Right lobe of liver (tissue), 6 donors: Measurements from ENCODE around the gene CYP2U1. TPM values are rescaled to one million over a fixed set of nuclear protein-coding genes. Genes with fewer than 3 reads are reported as not detected.
"Not testable (repeated sequence)": the region's sequence is repeated elsewhere in the genome, so short reads cannot be mapped to it uniquely, and the experiment has no call there.

ENCODE experiments used
- ATAC-seq, 4 donors: fragments of 200-7000 bp; cut with Tn5 transposase; one replicate each; pipeline ENCODE4 v1.9.1; 2020; ENCODE audit warnings: mild to moderate bottlenecking in 4 of 4, moderate library complexity in 4 of 4
- DNase-seq, 3 donors: peaks; one replicate each; pipeline ENCODE4 v3.0.0-alpha.2; 2020
- H3K27ac ChIP-seq, 3 donors: fragments of 200-600 bp; one replicate each; pipeline ENCODE4 v1.8.0; 2022
- H3K27me3 ChIP-seq, 2 donors: fragments of 200-600 bp; one replicate each; pipeline ENCODE4 v1.8.0; 2022
- H3K36me3 ChIP-seq, 4 donors: fragments of 200-600 bp; sonication (generic) in 1 of 4; one replicate each; pipeline versions ENCODE4 v1.5.1 to v1.8.0; 2017 to 2022; ENCODE audit warnings: control low read depth in 1 of 4
- H3K4me1 ChIP-seq, 4 donors: fragments of 200-600 bp; sonication (generic) in 1 of 4; one replicate each; pipeline versions ENCODE4 v1.5.1 to v1.8.0; 2017 to 2022; ENCODE audit warnings: control low read depth in 1 of 4
- H3K4me3 ChIP-seq, 3 donors: fragments of 200-600 bp; one replicate each; pipeline ENCODE4 v1.8.0; 2022
- H3K9me3 ChIP-seq, 4 donors: fragments of 200-600 bp; sonication (generic) in 1 of 4; one replicate each; pipeline versions ENCODE4 v1.5.1 to v1.8.0; 2017 to 2022; ENCODE audit warnings: control low read depth in 1 of 4
- POLR2A ChIP-seq: fragments of 450-650 bp; IDR thresholded peaks from one replicate; pipeline ENCODE4 v1.6.1; 2017; ENCODE audit warnings: antibody characterized with exemption, mild to moderate bottlenecking
- WGBS: methylation state at CpG from one replicate; pipeline ENCODE4 v1.1.6; 2018; ENCODE audit warnings: low coverage, low lambda C conversion rate; ENCODE audit not compliant: insufficient coverage; ENCODE audit errors: missing lambda C conversion rate; 5-methylcytosine and 5-hydroxymethylcytosine counted together
- intact Hi-C, 2 donors: fragments of 100-400 bp; cut with DNase I; formaldehyde crosslinking; loops; one replicate each; pipeline versions ENCODE4 v1.11.2 to v1.14.1; 2022
- total RNA-seq, 6 experiments: library from RNA; depleted of rRNA in 2 of 6; stranded (reverse); fragments of >200 nt in 2 of 6; fragmentation: NEBNext Ultra II Directional in 3 of 6; extraction: Animal tissue kit (Norgen Biotek cat#: 25700) in 3 of 6; gene quantifications; one replicate each; pipeline versions ENCODE4 v1.1.0 to v1.2.4, GENCODE V29; 2016 to 2023
- TF ChIP-seq, protein P1 (sequence below), 4 donors: fragments of 200-600 bp in 3 of 4; fragments of 450-650 bp in 1 of 4; IDR thresholded peaks; one replicate each; pipeline versions ENCODE4 v1.5.1 to v1.8.0; 2016 to 2022; ENCODE audit warnings: antibody characterized with exemption in 4 of 4, mild to moderate bottlenecking in 2 of 4
- donor health status: DM: no; HTN: yes; CAD: no.
- donor health status: DM: no; HTN: no; CAD: no.
- donor health status: DM: no; HTN: no; CAD: no.
- donor health status: DM: no; HTN: yes; CAD: no.
- donor health status: DM: no; HTN: yes; CAD: no.

Gene CYP2U1
- total RNA-seq, 6 experiments from 2014 or later = 3.2 to 7.5 (median 4.7) TPM

DNA sequence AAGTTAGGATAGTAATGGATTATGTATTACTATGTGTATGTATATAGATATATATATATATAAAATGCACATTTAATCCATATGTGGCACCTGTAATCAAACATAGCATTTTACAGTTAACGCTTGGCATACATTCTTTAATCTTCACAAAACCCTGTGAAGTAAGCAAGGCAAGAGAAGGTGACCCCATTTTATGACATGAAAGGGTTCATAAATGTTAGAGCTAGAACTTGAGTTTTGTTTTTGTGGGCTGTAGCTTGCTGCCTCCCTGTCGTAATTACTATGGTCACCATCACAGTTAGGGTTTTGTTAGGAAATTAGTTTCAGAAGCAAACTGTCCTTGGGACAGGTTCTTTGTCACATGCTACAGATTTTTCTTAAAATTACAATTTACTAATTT lies 13.8 kb upstream of the CYP2U1 start:
- no peak for ATAC-seq
- H3K27me3 ChIP-seq = no peaks in the 10 kb centered on the region
- DNase-seq = no peak
- intact Hi-C loops = no loop called here
- peaks cover 0 to 39% (median 2%) of the 10 kb centered on the region in 4 donors for H3K4me1 ChIP-seq
- no peak overlapping the region for H3K27ac ChIP-seq
- H3K4me3 ChIP-seq = no peak overlapping the region
- no peaks in the 10 kb centered on the region for H3K36me3 ChIP-seq
- WGBS = 86% methylated on average over 2 of the region's 2 CpGs
- no peaks in the 10 kb centered on the region for H3K9me3 ChIP-seq
- no peak for TF ChIP-seq POLR2A
- TF ChIP-seq, protein P1, sequence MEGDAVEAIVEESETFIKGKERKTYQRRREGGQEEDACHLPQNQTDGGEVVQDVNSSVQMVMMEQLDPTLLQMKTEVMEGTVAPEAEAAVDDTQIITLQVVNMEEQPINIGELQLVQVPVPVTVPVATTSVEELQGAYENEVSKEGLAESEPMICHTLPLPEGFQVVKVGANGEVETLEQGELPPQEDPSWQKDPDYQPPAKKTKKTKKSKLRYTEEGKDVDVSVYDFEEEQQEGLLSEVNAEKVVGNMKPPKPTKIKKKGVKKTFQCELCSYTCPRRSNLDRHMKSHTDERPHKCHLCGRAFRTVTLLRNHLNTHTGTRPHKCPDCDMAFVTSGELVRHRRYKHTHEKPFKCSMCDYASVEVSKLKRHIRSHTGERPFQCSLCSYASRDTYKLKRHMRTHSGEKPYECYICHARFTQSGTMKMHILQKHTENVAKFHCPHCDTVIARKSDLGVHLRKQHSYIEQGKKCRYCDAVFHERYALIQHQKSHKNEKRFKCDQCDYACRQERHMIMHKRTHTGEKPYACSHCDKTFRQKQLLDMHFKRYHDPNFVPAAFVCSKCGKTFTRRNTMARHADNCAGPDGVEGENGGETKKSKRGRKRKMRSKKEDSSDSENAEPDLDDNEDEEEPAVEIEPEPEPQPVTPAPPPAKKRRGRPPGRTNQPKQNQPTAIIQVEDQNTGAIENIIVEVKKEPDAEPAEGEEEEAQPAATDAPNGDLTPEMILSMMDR (IDR thresholded peaks at IDR 0.05) = no peak

GRCh38 chr4:107922486-107923473 lies 8.6 kb upstream of the CYP2U1 start:
- no peak overlapping the region for H3K4me3 ChIP-seq
- no peaks in the 10 kb centered on the region for H3K27me3 ChIP-seq
- no peak for TF ChIP-seq POLR2A
- TF ChIP-seq, protein P1 (IDR thresholded peaks at IDR 0.05) = no peak
- H3K27ac ChIP-seq = peak overlapping the region in 1 of 3 donors; percentile 48
- peaks cover 0 to 6% (median 0%) of the 10 kb centered on the region in 4 donors for H3K4me1 ChIP-seq
- ATAC-seq = peak; percentile 68 to 83 (median 76)
- intact Hi-C loops = no loop called here
- WGBS = 35% methylated on average over 4 of the region's 4 CpGs
- no peaks in the 10 kb centered on the region for H3K9me3 ChIP-seq
- DNase-seq = no peak
- H3K36me3 ChIP-seq = no peaks in the 10 kb centered on the region

- H3K9me3 ChIP-seq, ATAC-seq, H3K36me3 ChIP-seq, H3K27me3 ChIP-seq, H3K4me3 ChIP-seq, H3K4me1 ChIP-seq, DNase-seq, intact Hi-C loops, H3K27ac ChIP-seq: not testable (repeated sequence)
These were observed 5.6 kb upstream of the CYP2U1 start for GRCh38 chr4:107925713-107926112.

DNA sequence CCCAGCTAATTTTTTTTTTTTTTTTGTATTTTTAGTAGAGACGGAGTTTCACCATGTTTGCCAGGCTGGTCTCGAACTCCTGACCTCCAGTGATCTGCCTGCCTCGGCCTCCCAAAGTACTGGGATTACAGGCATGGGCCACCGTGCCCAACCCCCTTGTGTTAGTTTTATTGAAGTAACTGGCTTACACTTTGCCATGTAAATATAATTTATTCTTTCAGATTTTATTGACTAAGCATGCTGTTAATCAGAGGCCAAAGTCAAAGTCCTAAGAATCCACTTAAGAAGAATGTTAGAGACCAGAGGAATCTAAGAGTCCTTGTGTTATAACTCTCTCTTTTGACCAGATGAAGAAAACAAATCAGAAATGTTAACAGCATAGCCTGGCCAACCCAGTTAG lies 4.5 kb upstream of the CYP2U1 start:
- H3K27ac ChIP-seq, DNase-seq, H3K36me3 ChIP-seq, H3K27me3 ChIP-seq, H3K4me3 ChIP-seq, H3K9me3 ChIP-seq, H3K4me1 ChIP-seq, intact Hi-C loops, ATAC-seq: not testable (repeated sequence)
- WGBS = 85% methylated on average over 3 of the region's 4 CpGs

DNA sequence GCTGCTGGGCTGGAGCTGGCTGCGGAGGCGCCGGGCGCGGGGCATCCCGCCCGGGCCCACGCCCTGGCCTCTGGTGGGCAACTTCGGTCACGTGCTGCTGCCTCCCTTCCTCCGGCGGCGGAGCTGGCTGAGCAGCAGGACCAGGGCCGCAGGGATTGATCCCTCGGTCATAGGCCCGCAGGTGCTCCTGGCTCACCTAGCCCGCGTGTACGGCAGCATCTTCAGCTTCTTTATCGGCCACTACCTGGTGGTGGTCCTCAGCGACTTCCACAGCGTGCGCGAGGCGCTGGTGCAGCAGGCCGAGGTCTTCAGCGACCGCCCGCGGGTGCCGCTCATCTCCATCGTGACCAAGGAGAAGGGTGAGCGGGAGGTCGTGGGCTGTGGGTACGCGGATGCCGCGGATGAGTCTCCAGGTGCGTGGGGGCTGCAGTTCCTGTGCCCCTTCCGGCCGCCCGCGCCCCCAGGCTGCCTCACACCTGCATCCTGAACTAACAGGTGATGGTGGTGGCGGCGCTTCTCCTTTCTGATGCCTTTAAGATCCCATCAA lies 499 bp downstream of the CYP2U1 start:
- H3K27me3 ChIP-seq = no peaks in the 10 kb centered on the region
- DNase-seq = peak; percentile 45 to 62 (median 53)
- peak overlapping the region; percentile 54 to 74 (median 68) for H3K4me3 ChIP-seq
- no peaks in the 10 kb centered on the region for H3K36me3 ChIP-seq
- TF ChIP-seq, protein P1 (IDR thresholded peaks at IDR 0.05) = peak in 1 of 4 donors; percentile 1
- peak; percentile 1 for TF ChIP-seq POLR2A
- peak overlapping the region; percentile 46 to 67 (median 47) for H3K27ac ChIP-seq
- no peak for ATAC-seq
- WGBS = 71% methylated on average over 2 of the region's 45 CpGs
- H3K4me1 ChIP-seq = peaks cover 0 to 4% (median 2%) of the 10 kb centered on the region in 4 donors
- intact Hi-C loops = no loop called here
- H3K9me3 ChIP-seq = no peaks in the 10 kb centered on the region
